Activated B cell treated with CpG ODN at 0.5 μM for 24 hours (primary cell): Measurements from ENCODE around the gene CCR7. TPM values are rescaled to one million over a fixed set of nuclear protein-coding genes. Genes with fewer than 3 reads are reported as not detected.

Experiments used
- ATAC-seq: fragments of 200-7000 bp; cut with Tn5 transposase; one replicate; pipeline ENCODE4 v1.10.0; 2021; ENCODE audit warnings: low read depth, mild to moderate bottlenecking, moderate library complexity
- CTCF ChIA-PET: fragments of 350-600 bp; sonication (Branson Sonifier 250); formaldehyde crosslinking; loops from one replicate; lab custom pipeline; 2021; ENCODE audit warnings: antibody characterized with exemption; lab: Charles Lee
- POLR2A ChIA-PET: fragments of 350-600 bp; sonication (Branson Sonifier 250); formaldehyde crosslinking; loops from one replicate; lab custom pipeline; 2021; ENCODE audit warnings: antibody characterized with exemption; lab: Charles Lee
- DNase-seq: peaks from one replicate; pipeline ENCODE4 v3.0.0; 2022
- H3K27ac Mint-ChIP-seq: one replicate; pipeline ENCODE4 v1.8.0; 2020; ENCODE audit warnings: mixed read lengths
- H3K27me3 Mint-ChIP-seq: one replicate; pipeline ENCODE4 v1.8.0; 2021; ENCODE audit warnings: mixed read lengths
- H3K36me3 Mint-ChIP-seq: one replicate; pipeline ENCODE4 v1.8.0; 2021; ENCODE audit warnings: low read depth, mixed read lengths
- H3K4me1 Mint-ChIP-seq: one replicate; pipeline ENCODE4 v1.8.0; 2021; ENCODE audit warnings: mixed read lengths
- H3K4me3 Mint-ChIP-seq: one replicate; pipeline ENCODE4 v1.8.0; 2020; ENCODE audit warnings: mild to moderate bottlenecking, mixed read lengths
- H3K9me3 Mint-ChIP-seq: one replicate; pipeline ENCODE4 v1.8.0; 2020; ENCODE audit warnings: mixed read lengths
- CTCF ChIP-seq: fragments of 200-600 bp; IDR thresholded peaks from one replicate; pipeline ENCODE4 v1.8.0; 2022; ENCODE audit warnings: antibody characterized with exemption, mild to moderate bottlenecking
- intact Hi-C: fragments of 100-400 bp; cut with micrococcal nuclease; formaldehyde crosslinking; loops from one replicate; pipeline ENCODE4 v1.15.1; 2024
- total RNA-seq: library from RNA; stranded (reverse); gene quantifications from 2 replicates; pipeline ENCODE4 v1.2.3, GENCODE V29; 2022

The CCR7 gene
- 572 and 573 TPM in 2 replicates for total RNA-seq

GRCh38 chr17:40564883-40565768 lies at the start of gene CCR7:
Gene CCR7 (minus strand): TSS chr17:40565472. CDS start chr17:40565409, 63 bp downstream.
- peak; percentile 78 for DNase-seq
- Mint-ChIP-seq H3K27ac (peak within 1 kb of the TSS; percentile 99), H3K4me1 (peaks cover 74% of the 10 kb centered on the region), H3K36me3 (peaks cover 52% of the 10 kb centered on the region), H3K4me3 (peak within 1 kb of the TSS; percentile 89), H3K9me3 (no peaks in the 10 kb centered on the region), H3K27me3 (no peaks in the 10 kb centered on the region)
- intact Hi-C loops, result loop anchor here (1.0 to 5.0 kb wide), 5 partner anchors 12 to 252 kb away; no protein-coding TSS in a partner anchor
- ATAC-seq, result peak; percentile 66
- CTCF ChIA-PET, result interaction anchor here (1.1 to 16.7 kb wide), 4 partner anchors 8 to 51 kb away, joined by 3 to 426 read pairs (median 8); no protein-coding TSS in a partner anchor
- TF ChIP-seq CTCF, result no peak
- POLR2A ChIA-PET, result interaction anchor here (0.6 to 40.7 kb wide), 24 partner anchors 5 to 1220 kb away, joined by 3 to 1885 read pairs (median 10); partner anchors contain the start of genes CCR7, IGFBP4, SMARCE1 and WIPF2

GRCh38 chr17:40614431-40615067 lies 49.3 kb upstream of the CCR7 start:
- H3K27me3 Mint-ChIP-seq, result no peaks in the 10 kb centered on the region
- ATAC-seq (no peak), DNase-seq (no peak)
- POLR2A ChIA-PET, result interaction anchor here (0.7 to 21.8 kb wide), 36 partner anchors 11 to 1075 kb away, joined by 3 to 1885 read pairs (median 7); partner anchors contain the start of genes CCR7, EIF1, IGFBP4 and PSMD3
- CTCF ChIA-PET, result interaction anchor here (0.7 to 13.7 kb wide), 37 partner anchors 11 to 1073 kb away, joined by 3 to 426 read pairs (median 7); partner anchors contain the start of genes CCR7, IGFBP4 and SMARCE1
- no peaks in the 10 kb centered on the region for H3K9me3 Mint-ChIP-seq
- no peaks in the 10 kb centered on the region for H3K36me3 Mint-ChIP-seq
- H3K4me3 Mint-ChIP-seq, result peak overlapping the region; percentile 77
- intact Hi-C loops, result loop anchor here (1.0 to 5.0 kb wide), 13 partner anchors 15 to 1052 kb away; partner anchors contain the start of genes CCR7 and IGFBP4
- peaks cover 78% of the 10 kb centered on the region for H3K4me1 Mint-ChIP-seq
- H3K27ac Mint-ChIP-seq, result peak overlapping the region; percentile 96
- no peak for TF ChIP-seq CTCF

- H3K27me3 Mint-ChIP-seq, result no peaks in the 10 kb centered on the region
- intact Hi-C loops, result loop anchor here (2.0 kb wide), 1 partner anchor 1053 kb away; no protein-coding TSS in a partner anchor
These were observed 48.3 kb upstream of the CCR7 start for GRCh38 chr17:40613467-40614154.

More at GRCh38 chr17:40613467-40614154, 48.3 kb upstream of the CCR7 start:
- ChIA-PET POLR2A (interaction anchor here (1.6 to 21.8 kb wide), 7 partner anchors 10 to 515 kb away, joined by 3 to 1885 read pairs (median 67); partner anchors contain the start of gene CCR7), CTCF (interaction anchor here (2.0 to 13.7 kb wide), 3 partner anchors 10 to 55 kb away, joined by 12 to 426 read pairs (median 27); partner anchors contain the start of gene CCR7)
- Mint-ChIP-seq H3K27ac (peak overlapping the region; percentile 85), H3K4me1 (peaks cover 79% of the 10 kb centered on the region), H3K36me3 (no peaks in the 10 kb centered on the region), H3K4me3 (no peak overlapping the region), H3K9me3 (no peaks in the 10 kb centered on the region)
- DNase-seq (no peak), ATAC-seq (no peak)
- TF ChIP-seq CTCF, result no peak
